ENCODE measurements around the gene KCNT1. TPM values are rescaled to one million over a fixed set of nuclear protein-coding genes. Genes with fewer than 3 reads are reported as not detected.

The KCNT1 gene
- total RNA-seq, 1 experiment from 2014 or later = 0.17 TPM

DNA sequence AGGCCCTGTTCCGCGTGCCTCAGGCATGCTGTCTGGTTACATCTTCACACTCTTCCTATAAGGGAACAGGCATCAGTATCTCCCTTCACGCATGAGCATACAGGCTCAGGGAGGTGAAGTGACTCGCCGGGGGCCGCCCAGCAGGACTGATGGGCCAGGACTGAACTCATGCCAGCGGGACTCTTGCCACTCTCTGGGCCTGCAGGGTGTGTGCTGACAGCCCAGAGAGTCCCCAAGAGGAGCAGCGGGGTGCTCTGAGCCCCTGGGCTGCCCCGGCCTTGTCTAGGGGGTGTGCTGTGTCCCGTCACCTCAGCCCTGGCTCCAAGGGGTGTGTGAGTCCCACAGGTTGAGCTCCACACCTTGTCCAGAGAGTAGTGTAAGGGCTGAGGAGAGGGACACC, 9.9 kb downstream of the KCNT1 start:
- intact Hi-C loops (cut with micrococcal nuclease) = no loop called here
- ChIA-PET CTCF (no interaction called here), POLR2A (no interaction called here), RAD21 (ENCODE audit: low non-redundant PET in 1 of 2, low total read pairs in 2 of 2, uncharacterized antibody in 2 of 2, unreplicated experiment in 2 of 2) (no interaction called here)
- BruUV-seq (replicated peaks) = no TSS peak
- Histone ChIP-seq H3K9me3 (ENCODE audit: control insufficient read depth in 1 of 2, insufficient read depth in 1 of 2, low read depth in 1 of 2, low read length in 2 of 2) (no peaks in the 10 kb centered on the region), H3K9me2 (ENCODE audit: insufficient read depth) (no peaks in the 10 kb centered on the region), H2AFZ (ENCODE audit: low read depth, low read length, poor library complexity, severe bottlenecking) (no peak overlapping the region), H3K27me3 (ENCODE audit: insufficient read depth, low read length) (peaks cover 14% of the 10 kb centered on the region; the same call in 1 of the 2 replicates), H3K4me2 (ENCODE audit: low read length) (no peak overlapping the region), H3K4me1 (ENCODE audit: control insufficient read depth in 1 of 2, insufficient read depth in 2 of 2, low read length in 2 of 2) (no peaks in the 10 kb centered on the region), H4K20me1 (ENCODE audit: insufficient read depth) (no peaks in the 10 kb centered on the region), H3K4me3 (replicated peaks in 1 of 2; ENCODE audit: low read depth in 1 of 2, low read length in 2 of 2) (no peak overlapping the region), H3K9ac (ENCODE audit: low read length) (no peak overlapping the region), H3K79me2 (ENCODE audit: insufficient read depth, low read length) (no peaks in the 10 kb centered on the region), H3K27ac (ENCODE audit: low read depth, low read length) (no peak overlapping the region), H3K36me3 (ENCODE audit: control insufficient read depth in 1 of 2, insufficient read depth in 2 of 2, low read length in 2 of 2) (no peaks in the 10 kb centered on the region)
- DNase-seq (ENCODE audit: low read depth, low spot score) (no peak), ATAC-seq (no peak)
- no peak for TF ChIP-seq CEBPB (IDR thresholded peaks at IDR 0.05; ENCODE audit: low read depth)
- TF ChIP-seq, protein P1, sequence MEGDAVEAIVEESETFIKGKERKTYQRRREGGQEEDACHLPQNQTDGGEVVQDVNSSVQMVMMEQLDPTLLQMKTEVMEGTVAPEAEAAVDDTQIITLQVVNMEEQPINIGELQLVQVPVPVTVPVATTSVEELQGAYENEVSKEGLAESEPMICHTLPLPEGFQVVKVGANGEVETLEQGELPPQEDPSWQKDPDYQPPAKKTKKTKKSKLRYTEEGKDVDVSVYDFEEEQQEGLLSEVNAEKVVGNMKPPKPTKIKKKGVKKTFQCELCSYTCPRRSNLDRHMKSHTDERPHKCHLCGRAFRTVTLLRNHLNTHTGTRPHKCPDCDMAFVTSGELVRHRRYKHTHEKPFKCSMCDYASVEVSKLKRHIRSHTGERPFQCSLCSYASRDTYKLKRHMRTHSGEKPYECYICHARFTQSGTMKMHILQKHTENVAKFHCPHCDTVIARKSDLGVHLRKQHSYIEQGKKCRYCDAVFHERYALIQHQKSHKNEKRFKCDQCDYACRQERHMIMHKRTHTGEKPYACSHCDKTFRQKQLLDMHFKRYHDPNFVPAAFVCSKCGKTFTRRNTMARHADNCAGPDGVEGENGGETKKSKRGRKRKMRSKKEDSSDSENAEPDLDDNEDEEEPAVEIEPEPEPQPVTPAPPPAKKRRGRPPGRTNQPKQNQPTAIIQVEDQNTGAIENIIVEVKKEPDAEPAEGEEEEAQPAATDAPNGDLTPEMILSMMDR (IDR thresholded peaks at IDR 0.05 in 2 of 3, conservative IDR thresholded peaks at IDR 0.05 in 1 of 3; ENCODE audit: borderline replicate concordance in 1 of 3, insufficient read depth in 1 of 3, low read depth in 2 of 3, low read length in 2 of 3) = no peak

DNA sequence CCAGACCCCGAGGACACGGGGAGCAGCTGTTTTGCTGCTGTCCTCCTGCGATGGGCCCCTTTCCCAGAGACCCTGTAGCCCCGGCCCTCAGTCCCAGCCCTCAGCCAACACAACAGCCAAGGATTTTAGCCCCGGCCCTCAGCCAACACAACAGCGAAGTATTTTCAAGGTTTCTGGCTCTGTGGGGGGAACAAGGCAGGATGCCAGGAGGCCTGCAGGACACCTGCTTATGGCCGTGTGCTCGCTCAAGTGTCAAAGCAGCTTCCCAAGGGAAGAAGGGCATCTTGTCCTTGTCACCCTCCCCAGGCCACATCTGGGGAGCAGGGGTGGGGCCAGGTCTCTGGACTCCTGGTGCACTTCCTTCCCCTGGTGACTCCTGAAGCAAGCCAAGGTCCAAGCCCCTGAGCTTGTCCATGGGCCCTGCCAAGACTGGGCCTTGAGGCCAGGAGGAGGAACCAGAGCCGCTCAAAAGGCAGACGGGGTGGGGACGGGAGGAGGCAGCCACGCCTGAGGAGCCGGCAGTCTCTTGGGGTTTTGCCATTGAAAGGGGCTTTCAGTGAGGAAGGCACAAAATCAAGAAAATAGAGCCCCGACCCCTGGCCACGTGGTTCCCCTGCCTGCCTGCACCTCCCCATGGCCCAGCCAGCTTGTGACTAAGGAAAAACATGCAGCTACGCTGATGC, 10.8 kb downstream of the KCNT1 start:
- intact Hi-C loops (cut with micrococcal nuclease) = no loop called here
- Histone ChIP-seq H3K36me3 (ENCODE audit: control insufficient read depth in 1 of 2, insufficient read depth in 2 of 2, low read length in 2 of 2) (no peaks in the 10 kb centered on the region), H3K79me2 (ENCODE audit: insufficient read depth, low read length) (no peaks in the 10 kb centered on the region), H3K27me3 (ENCODE audit: insufficient read depth, low read length) (peaks cover 13% of the 10 kb centered on the region; the same call in 1 of the 2 replicates), H3K9me2 (ENCODE audit: insufficient read depth) (no peaks in the 10 kb centered on the region), H3K4me1 (ENCODE audit: control insufficient read depth in 1 of 2, insufficient read depth in 2 of 2, low read length in 2 of 2) (no peaks in the 10 kb centered on the region), H3K9me3 (ENCODE audit: control insufficient read depth in 1 of 2, insufficient read depth in 1 of 2, low read depth in 1 of 2, low read length in 2 of 2) (no peaks in the 10 kb centered on the region), H3K27ac (ENCODE audit: low read depth, low read length) (no peak overlapping the region), H3K9ac (ENCODE audit: low read length) (no peak overlapping the region), H3K4me2 (ENCODE audit: low read length) (no peak overlapping the region), H3K4me3 (replicated peaks in 1 of 2; ENCODE audit: low read depth in 1 of 2, low read length in 2 of 2) (no peak overlapping the region), H2AFZ (ENCODE audit: low read depth, low read length, poor library complexity, severe bottlenecking) (no peak overlapping the region), H4K20me1 (ENCODE audit: insufficient read depth) (no peaks in the 10 kb centered on the region)
- ATAC-seq (no peak), DNase-seq (ENCODE audit: low read depth, low spot score) (no peak)
- POLR2A ChIA-PET = no interaction called here
- TF ChIP-seq SRF (IDR thresholded peaks at IDR 0.05; ENCODE audit: low read depth) (no peak), RAD21 (IDR thresholded peaks at IDR 0.05; ENCODE audit: low read depth) (no peak), JUND (IDR thresholded peaks at IDR 0.05) (no peak)
- TF ChIP-seq, protein P2, sequence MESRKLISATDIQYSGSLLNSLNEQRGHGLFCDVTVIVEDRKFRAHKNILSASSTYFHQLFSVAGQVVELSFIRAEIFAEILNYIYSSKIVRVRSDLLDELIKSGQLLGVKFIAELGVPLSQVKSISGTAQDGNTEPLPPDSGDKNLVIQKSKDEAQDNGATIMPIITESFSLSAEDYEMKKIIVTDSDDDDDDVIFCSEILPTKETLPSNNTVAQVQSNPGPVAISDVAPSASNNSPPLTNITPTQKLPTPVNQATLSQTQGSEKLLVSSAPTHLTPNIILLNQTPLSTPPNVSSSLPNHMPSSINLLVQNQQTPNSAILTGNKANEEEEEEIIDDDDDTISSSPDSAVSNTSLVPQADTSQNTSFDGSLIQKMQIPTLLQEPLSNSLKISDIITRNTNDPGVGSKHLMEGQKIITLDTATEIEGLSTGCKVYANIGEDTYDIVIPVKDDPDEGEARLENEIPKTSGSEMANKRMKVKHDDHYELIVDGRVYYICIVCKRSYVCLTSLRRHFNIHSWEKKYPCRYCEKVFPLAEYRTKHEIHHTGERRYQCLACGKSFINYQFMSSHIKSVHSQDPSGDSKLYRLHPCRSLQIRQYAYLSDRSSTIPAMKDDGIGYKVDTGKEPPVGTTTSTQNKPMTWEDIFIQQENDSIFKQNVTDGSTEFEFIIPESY (IDR thresholded peaks at IDR 0.05; ENCODE audit: extremely low read depth, insufficient replicate concordance, low read length) = no peak
- TF ChIP-seq, protein P1 (IDR thresholded peaks at IDR 0.05 in 2 of 3, conservative IDR thresholded peaks at IDR 0.05 in 1 of 3; ENCODE audit: borderline replicate concordance in 1 of 3, insufficient read depth in 1 of 3, low read depth in 2 of 3, low read length in 2 of 3) = no peak
- CTCF ChIA-PET = no interaction called here
- RAD21 ChIA-PET (ENCODE audit: low non-redundant PET in 1 of 2, low total read pairs in 2 of 2, uncharacterized antibody in 2 of 2, unreplicated experiment in 2 of 2) = no interaction called here
- no TSS peak for BruUV-seq (replicated peaks)

Data from HCT116 (cell line).